ENCODE data around the gene MAGEA2B.
"Not testable (repeated sequence)": the region's sequence is repeated elsewhere in the genome, so short reads cannot be mapped to it uniquely, and the experiment has no call there.

The MAGEA2B gene

DNA sequence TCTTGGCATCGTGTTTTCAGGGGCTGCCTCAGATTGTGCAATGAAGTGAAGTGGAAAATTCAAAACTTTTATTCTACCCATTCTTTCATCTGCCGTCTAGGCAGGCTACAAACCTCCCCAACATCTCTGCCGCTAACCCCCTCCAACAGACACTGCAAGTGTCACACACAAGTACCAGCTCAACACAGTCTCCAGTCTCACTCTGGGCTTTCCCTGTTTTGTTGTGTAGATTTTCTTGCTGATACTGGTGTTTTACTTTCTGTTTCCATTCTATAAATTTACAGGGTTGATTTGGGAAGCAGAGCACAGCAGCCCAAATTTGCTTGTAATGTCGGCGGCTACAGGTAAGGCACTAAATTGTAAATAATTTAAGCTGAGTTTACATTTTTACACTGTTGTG lies 40.4 kb downstream of the MAGEA2B start:
- in situ Hi-C loops (cut with HindIII; ENCODE audit: low sequenced_read_pairs) = not testable (repeated sequence)

GRCh38 chrX:152758918-152759317 lies 44.5 kb downstream of the MAGEA2B start, which contains the start of gene CSAG3:
Gene CSAG3, plus strand, starts transcription at chrX:152759218.
- in situ Hi-C loops (cut with HindIII; ENCODE audit: low sequenced_read_pairs) = not testable (repeated sequence)

- in situ Hi-C loops (cut with HindIII; ENCODE audit: low sequenced_read_pairs) = not testable (repeated sequence)
Measured at GRCh38 chrX:152759544-152759943, 45.1 kb downstream of the MAGEA2B start.

DNA sequence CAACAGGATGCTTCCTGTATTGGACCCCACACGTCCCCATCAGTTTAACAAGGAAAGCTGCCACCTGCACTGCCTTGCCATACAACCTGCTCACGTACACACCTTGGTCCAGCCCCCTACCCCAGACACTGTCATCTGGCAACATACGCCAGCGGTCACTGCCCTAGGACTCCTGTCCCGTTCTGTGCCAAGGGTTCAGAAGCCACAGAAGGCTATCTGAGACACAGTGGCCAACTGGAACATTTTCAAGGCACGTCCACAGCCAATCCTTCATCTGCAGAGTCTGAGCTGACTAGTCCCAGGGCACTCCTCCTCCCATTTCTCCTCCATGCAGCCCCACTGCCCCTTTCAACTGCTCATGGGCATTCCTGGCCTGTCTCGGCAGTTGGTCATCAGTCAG lies 47.2 kb downstream of the MAGEA2B start:
- in situ Hi-C loops (cut with HindIII; ENCODE audit: low sequenced_read_pairs) = not testable (repeated sequence)

GRCh38 chrX:152766562-152766961 lies 52.1 kb downstream of the MAGEA2B start:
- in situ Hi-C loops (cut with HindIII; ENCODE audit: low sequenced_read_pairs) = not testable (repeated sequence)
